ENCODE data around the gene ZNF526.
"Not testable (repeated sequence)": the region's sequence is repeated elsewhere in the genome, so short reads cannot be mapped to it uniquely, and the experiment has no call there.

ZNF526 gene

DNA sequence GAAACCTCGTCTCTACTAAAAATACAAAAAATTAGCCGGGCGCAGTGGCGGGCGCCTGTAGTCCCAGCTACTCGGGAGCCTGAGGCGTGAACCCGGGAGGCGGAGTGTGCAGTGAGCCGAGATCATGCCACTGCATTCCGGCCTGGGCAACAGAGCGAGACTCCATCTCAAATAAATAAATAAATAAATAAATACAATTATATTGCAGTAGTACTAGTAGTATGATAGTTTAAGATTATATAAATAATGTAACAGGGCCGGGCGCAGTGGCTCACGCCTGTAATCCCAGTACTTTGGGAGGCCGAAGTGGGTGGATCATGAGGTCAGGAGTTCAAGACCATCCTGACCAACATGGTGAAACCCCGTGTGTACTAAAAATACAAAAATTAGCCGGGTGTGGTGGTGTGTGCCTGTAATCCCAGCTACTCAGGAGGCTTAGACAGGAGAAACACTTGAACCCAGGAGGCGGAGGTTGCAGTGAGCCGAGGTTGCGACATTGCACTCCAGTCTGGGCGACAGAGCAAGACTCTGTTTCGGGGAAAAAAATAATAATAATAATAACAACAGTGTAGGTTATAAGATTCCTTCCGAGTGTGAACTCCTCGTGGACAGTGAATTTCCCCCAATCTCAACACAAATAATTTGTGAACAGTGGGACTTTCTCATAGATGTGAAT is 47.0 kb downstream of the ZNF526 start:
- not testable (repeated sequence) for DNase-seq

DNA sequence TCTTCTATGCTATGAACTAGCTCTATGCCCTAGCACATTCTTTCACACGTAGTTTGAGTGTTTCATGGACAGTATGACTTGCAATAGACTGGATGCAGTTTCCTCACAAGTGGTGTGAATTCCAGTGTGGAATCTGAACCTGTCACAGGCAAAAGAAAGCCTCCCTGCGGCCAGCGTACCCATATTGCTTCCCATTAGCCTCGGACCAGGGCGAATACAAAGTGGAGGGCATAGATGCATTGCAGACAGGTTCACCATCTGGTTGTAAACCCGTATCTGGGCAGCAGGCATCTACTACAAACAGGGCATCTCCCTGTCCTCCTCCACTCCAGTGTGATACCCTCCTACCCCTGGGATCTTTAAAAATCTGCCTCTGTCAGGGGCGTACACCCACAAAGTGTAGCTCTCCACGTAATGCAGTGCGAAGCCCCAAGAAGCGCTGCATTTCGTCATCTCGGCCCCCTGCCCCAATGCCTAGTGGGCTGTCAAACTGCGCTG is 47.6 kb downstream of the ZNF526 start:
- DNase-seq, result no peak

DNA sequence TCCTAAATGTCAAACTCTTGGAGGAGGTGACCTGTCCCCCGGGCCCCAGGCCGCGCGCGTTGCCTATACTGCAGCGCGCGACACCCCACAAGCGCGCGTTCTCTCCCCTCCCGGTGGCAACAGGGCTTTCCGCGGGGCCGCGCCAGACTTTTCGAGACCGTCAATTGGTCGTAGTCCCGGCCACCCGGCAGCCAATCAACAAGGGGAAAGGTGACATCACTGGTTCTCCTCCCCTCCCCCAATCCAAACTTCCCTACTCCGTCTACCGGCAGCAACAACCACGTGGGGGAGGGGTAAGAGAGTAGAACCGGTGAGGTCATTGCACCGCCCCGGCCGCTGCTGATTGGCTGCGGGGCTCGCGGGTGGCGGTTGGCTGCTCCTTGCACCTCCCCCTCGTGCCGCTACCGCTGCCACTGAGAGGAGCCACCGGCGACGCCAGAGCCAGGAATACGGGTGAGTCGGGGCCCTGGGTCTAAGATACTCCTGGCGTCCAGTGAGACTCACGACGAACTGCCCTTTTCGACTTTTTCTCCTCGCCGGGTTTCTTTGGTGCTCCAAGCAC is 48.1 kb downstream of the ZNF526 start:
- DNase-seq, result peak; percentile 97 to 99

GRCh38 chr19:42268704-42269477 is 48.8 kb downstream of the ZNF526 start, which contains the start of gene CIC:
CIC (plus strand) TSS chr19:42269252; CDS start chr19:42271784, 2,532 bp downstream.
- peak; percentile 99 for DNase-seq

DNA sequence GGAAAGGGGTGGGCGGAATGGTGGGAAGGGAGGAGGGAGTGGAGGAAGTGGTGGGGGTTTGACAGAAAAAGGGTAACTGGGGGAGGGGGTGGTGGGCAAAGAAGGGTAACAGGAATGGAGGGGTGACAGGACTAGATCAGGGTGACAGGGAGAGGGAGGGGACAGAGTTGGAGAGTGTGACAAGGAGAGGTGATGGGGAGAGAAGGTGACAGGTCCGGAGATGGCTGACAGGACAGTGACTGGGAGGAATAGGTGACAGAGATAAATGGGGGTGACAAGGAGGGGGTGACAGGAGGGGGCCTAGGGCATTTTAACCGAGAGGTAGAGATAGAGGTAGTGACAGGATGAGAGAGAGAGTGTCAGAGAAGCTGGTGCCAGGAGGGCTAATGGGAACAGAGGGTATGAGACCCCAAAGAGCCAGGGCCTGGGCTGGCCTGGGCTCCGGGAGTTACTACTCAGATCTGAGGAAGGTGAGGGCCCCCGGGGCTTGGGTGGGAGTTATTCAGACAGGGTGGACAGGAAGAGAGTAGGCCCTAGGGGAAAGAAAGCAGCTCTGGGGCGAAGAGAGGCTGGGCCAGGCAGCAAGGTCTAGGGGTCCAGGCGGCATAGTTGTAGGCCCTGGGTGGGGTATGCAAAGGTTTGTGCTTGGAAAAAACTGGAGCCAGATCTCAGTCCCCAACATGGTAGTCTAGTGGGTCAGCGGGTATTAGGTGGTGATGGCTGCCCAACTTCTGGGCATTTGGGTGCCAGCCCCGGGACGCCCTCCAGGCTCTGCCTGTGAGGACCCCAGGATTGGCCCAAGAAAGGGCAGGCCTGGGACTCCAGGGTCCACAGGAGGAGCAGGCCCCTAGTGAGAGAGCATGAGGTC is 49.6 kb downstream of the ZNF526 start:
- DNase-seq, result no peak

- DNase-seq, result peak; percentile 73 to 78
These were observed 50.4 kb downstream of the ZNF526 start for GRCh38 chr19:42270346-42271044.

DNA sequence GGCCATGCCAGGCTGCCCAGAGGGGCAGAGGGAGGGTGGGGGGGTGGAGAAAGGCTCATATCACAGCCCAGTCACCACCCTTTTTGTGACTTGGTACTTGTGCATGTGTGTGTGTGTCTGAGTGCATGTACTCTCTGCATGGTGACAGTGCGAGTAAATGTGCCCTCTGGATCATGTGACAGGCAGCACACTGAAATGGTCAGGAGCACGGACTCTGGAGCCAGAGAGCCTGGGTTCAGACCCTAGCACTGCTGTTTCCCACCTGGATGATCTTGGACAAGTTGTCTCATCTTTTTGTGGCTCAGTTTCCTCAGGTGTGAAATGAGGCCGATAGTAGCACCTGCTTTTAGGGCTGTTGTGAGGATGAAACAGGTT is 50.9 kb downstream of the ZNF526 start:
- DNase-seq, result no peak

GRCh38 chr19:42271861-42272534 is 51.9 kb downstream of the ZNF526 start:
- no peak for DNase-seq

DNA sequence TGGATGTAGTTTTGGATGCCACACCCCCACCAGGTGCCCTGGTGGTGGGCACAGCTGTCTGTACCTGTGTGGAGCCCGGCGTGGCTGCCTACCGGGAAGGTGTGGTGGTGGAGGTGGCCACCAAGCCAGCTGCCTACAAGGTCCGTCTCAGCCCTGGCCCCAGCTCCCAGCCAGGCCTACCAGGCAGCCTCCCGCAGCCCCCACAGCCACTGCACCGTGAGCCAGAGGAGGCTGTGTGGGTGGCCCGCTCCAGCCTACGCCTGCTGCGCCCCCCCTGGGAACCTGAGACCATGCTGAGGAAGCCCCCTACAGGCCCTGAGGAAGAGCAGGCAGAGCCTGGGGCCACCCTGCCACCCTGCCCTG is 52.4 kb downstream of the ZNF526 start:
- no peak for DNase-seq

GRCh38 chr19:42272989-42273406 is 52.9 kb downstream of the ZNF526 start:
- no peak for DNase-seq

DNA sequence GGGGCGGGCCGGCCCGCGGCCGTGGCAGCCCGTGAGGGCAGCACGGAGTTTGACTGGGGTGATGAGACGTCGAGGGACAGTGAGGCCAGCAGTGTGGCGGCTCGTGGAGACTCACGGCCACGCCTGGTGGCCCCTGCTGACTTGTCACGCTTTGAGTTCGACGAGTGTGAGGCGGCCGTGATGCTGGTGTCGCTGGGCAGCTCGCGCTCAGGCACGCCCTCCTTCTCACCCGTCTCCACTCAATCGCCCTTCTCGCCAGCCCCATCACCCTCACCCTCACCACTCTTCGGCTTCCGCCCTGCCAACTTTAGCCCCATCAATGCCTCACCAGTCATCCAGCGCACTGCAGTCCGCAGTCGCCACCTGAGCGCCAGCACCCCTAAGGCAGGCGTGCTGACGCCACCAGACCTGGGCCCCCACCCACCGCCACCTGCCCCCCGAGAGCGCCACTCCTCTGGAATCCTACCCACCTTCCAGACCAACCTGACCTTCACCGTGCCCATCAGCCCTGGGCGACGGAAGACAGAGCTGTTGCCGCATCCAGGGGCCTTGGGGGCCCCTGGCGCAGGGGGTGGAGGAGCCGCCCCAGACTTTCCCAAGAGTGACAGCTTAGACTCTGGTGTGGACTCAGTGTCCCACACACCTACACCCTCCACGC is 53.4 kb downstream of the ZNF526 start:
- no peak for DNase-seq

- no peak for DNase-seq
These were observed 54.1 kb downstream of the ZNF526 start for GRCh38 chr19:42274065-42274682.

DNA sequence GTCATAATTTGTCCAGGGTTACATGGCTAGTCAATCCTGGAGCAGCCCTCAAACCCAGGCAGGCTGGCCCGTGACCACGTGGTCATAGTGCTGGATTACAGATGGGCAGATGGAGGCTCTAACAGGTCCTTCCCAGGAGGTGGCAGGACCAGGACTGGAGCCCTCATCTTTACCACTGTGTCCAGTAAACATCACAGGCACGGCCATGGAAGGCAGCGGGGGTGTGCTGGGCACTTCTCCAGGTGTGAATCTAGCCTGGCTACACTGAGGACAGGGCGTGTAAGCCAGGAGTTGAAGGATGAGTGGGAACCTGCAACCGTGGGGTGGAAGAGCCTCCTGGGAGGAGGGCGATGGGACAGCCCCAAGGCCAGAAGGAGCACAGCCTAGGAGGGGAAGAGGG is 55.0 kb downstream of the ZNF526 start:
- DNase-seq, result no peak

DNA sequence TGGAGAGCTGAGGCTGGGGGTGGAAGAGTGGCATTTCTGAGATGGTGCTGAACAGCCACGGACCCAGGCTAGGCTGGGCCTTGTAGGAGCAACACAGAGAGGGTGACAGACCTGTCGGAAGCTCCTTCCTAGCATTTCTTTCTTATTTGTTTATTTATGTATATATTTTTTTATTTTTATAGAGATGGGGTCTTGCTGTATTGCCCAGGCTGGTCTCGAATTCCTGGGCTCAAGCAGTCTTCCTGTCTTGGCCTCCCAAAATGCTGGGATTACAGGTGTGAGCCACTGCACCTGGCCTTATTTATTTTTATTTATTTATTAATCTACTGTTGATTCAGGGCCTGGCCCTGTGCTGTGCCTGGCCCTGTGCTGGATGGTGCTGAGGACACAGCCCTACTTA is 55.4 kb downstream of the ZNF526 start:
- DNase-seq, result no peak

GRCh38 chr19:42276284-42276683 is 56.2 kb downstream of the ZNF526 start:
- no peak for DNase-seq

GRCh38 chr19:42276821-42277220 is 56.7 kb downstream of the ZNF526 start:
- DNase-seq, result peak; percentile 50 to 58

Data from activated CD4-positive, alpha-beta T cell treated with anti-CD3 and anti-CD28 coated beads, Interleukin-2, amount 50 U/mL, for 48 hours (primary cell).